ENCODE measurements around the gene SORCS2. TPM values are rescaled to one million over a fixed set of nuclear protein-coding genes. Genes with fewer than 3 reads are reported as not detected.

The SORCS2 gene
- total and polyA plus RNA-seq, 2 of the 8 experiments (the other 6 are each of a cell fraction or from before 2014, with no cell fraction given): 0.36 to 1.8 TPM

- no peak overlapping the region for H2BK120ac ChIP-seq (replicated peaks; ENCODE audit: low read depth, low read length)
- TF ChIP-seq BACH1 (IDR thresholded peaks at IDR 0.05; ENCODE audit: low read length) (no peak), SRF (IDR thresholded peaks at IDR 0.05; ENCODE audit: low read depth, low read length) (no peak), NRF1 (IDR thresholded peaks at IDR 0.05; ENCODE audit: low read depth, low read length) (no peak), KDM4A (IDR thresholded peaks at IDR 0.05; ENCODE audit: low read depth, low read length, severe bottlenecking) (no peak), TCF12 (IDR thresholded peaks at IDR 0.05; ENCODE audit: low read depth, low read length) (no peak), ASH2L (IDR thresholded peaks at IDR 0.05; ENCODE audit: low read length) (no peak), SIN3A (conservative IDR thresholded peaks at IDR 0.05 in 1 of 2, IDR thresholded peaks at IDR 0.05 in 1 of 2; ENCODE audit: low read depth in 1 of 2, low read length in 2 of 2) (no peak)
- H3K9me3 ChIP-seq (ENCODE audit: insufficient read depth in 2 of 2, low read depth in 1 of 2, low read length in 1 of 2): peaks cover 4 to 8% of the 10 kb centered on the region in 2 experiments; a peak in 2 of 4 replicates
- no peak overlapping the region for H4K91ac ChIP-seq (replicated peaks; ENCODE audit: insufficient read length, low read length)
- no peak overlapping the region for H2BK12ac ChIP-seq (ENCODE audit: low read depth, low read length)
- no peak overlapping the region for H2BK15ac ChIP-seq (ENCODE audit: low read length)
- no peak overlapping the region for H3K23ac ChIP-seq (ENCODE audit: insufficient read length)
- peaks cover 0 to 6% (median 4%) of the 10 kb centered on the region in 4 experiments; a peak in 4 of 7 replicates for H3K4me1 ChIP-seq (replicated peaks in 1 of 4; ENCODE audit: control insufficient read depth in 3 of 4, insufficient read depth in 4 of 4, low read length in 3 of 4)
- H3K4me2 ChIP-seq (ENCODE audit: insufficient read depth in 1 of 2, low read depth in 2 of 2, low read length in 2 of 2): no peak overlapping the region
- H2AK5ac ChIP-seq (ENCODE audit: low read depth, low read length): no peak overlapping the region
- peaks cover 7% of the 10 kb centered on the region; the same call in 1 of the 2 replicates for H3K23me2 ChIP-seq (ENCODE audit: low read depth, low read length)
- no peak overlapping the region for H3K18ac ChIP-seq (ENCODE audit: extremely low read depth, low read length)
- H3K4me3 ChIP-seq (ENCODE audit: extremely low read depth in 1 of 4, insufficient read depth in 2 of 4, low read depth in 3 of 4, low read length in 4 of 4): no peak overlapping the region
- no peak for DNase-seq (ENCODE audit: low read depth in 1 of 2, low spot score in 2 of 2)
- no peak overlapping the region for H3K56ac ChIP-seq (replicated peaks; ENCODE audit: insufficient read length, low read depth, low read length)
- H3K27ac ChIP-seq (ENCODE audit: low read depth, low read length): no peak overlapping the region
- H3K79me1 ChIP-seq (ENCODE audit: low read depth, low read length): no peaks in the 10 kb centered on the region
- H4K5ac ChIP-seq (ENCODE audit: insufficient read length, low read depth, low read length): no peak overlapping the region
- H3K14ac ChIP-seq (ENCODE audit: insufficient read length): no peak overlapping the region
- no peak overlapping the region for H3K4ac ChIP-seq (replicated peaks; ENCODE audit: insufficient read length, low read depth, low read length)
- H4K8ac ChIP-seq (ENCODE audit: extremely low read depth, insufficient read depth, low read length): no peak overlapping the region; the same call in 1 of the 2 replicates
- no peak overlapping the region for H2AFZ ChIP-seq (ENCODE audit: low read length)
- POLR2A ChIA-PET (ENCODE audit: partially characterized antibody): no interaction called here
- peaks cover 0 to 4% of the 10 kb centered on the region in 2 experiments for H4K20me1 ChIP-seq (replicated peaks in 1 of 2; ENCODE audit: control insufficient read depth in 1 of 2, insufficient read depth in 2 of 2, low read length in 2 of 2)
- H2BK5ac ChIP-seq (ENCODE audit: low read depth, low read length): no peak overlapping the region
- CTCF ChIA-PET (ENCODE audit: partially characterized antibody): interaction anchor here (0.6 to 9.5 kb wide), 20 partner anchors 11 to 392 kb away, joined by 3 to 80 read pairs (median 6); partner anchors contain the start of gene SORCS2
- no peaks in the 10 kb centered on the region for H3K36me3 ChIP-seq (ENCODE audit: control insufficient read depth in 2 of 4, insufficient read depth in 4 of 4, low read length in 3 of 4)
- H2BK20ac ChIP-seq (ENCODE audit: low read length): no peak overlapping the region
- H3K9ac ChIP-seq (replicated peaks in 1 of 4; ENCODE audit: extremely low read depth in 1 of 4, low read depth in 3 of 4, low read length in 3 of 4): no peak overlapping the region
- 86% methylated on average over 14 of the region's 14 CpGs; no CpG with 5 or more reads in 1 of the 2 experiments for WGBS, 2 experiments (ENCODE audit: extremely low coverage in 1 of 2, insufficient coverage in 1 of 2, insufficient read length in 1 of 2, insufficient replicate concordance in 2 of 2, low coverage in 1 of 2, low lambda C conversion rate in 2 of 2, missing lambda C conversion rate in 1 of 2)
- no peak for FAIRE-seq
- no peaks in the 10 kb centered on the region; a peak in 1 of 7 replicates for H3K27me3 ChIP-seq (replicated peaks in 1 of 4; ENCODE audit: control insufficient read depth in 3 of 4, extremely low read depth in 1 of 4, insufficient read depth in 3 of 4, low read length in 3 of 4)
- no peaks in the 10 kb centered on the region for H3K79me2 ChIP-seq (ENCODE audit: control insufficient read depth in 1 of 2, insufficient read depth in 2 of 2, low read length in 2 of 2)
Measured at GRCh38 chr4:7336732-7337131, 144.4 kb downstream of the SORCS2 start.
